Bone marrow (tissue), 2 donors: Measurements from ENCODE around the gene NCK2.

Experiments
- DNase-seq, 2 donors: peaks; one replicate each; lab custom pipeline; 2025; lab: John Stamatoyannopoulos, UW

Gene NCK2

GRCh38 chr2:105792561-105792960 lies 47.8 kb downstream of the NCK2 start:
- no peak for DNase-seq

- no peak for DNase-seq
Observed at GRCh38 chr2:105793196-105793975, 48.7 kb downstream of the NCK2 start.

GRCh38 chr2:105794926-105795574 lies 50.3 kb downstream of the NCK2 start:
- DNase-seq: no peak

- DNase-seq: peak in 1 of 2 donors; percentile 27
Observed at GRCh38 chr2:105795575-105795934, 50.8 kb downstream of the NCK2 start.

GRCh38 chr2:105796131-105796638 lies 51.5 kb downstream of the NCK2 start:
- no peak for DNase-seq

- no peak for DNase-seq
Observed at GRCh38 chr2:105796791-105797190, 52.1 kb downstream of the NCK2 start.

- peak in 1 of 2 donors; percentile 81 for DNase-seq
Observed at GRCh38 chr2:105797298-105797819, 52.6 kb downstream of the NCK2 start.

GRCh38 chr2:105798595-105798994 lies 53.9 kb downstream of the NCK2 start:
- DNase-seq: no peak

GRCh38 chr2:105800036-105800713 lies 55.5 kb downstream of the NCK2 start:
- peak in 1 of 2 donors; percentile 70 for DNase-seq

GRCh38 chr2:105800953-105801635 lies 56.4 kb downstream of the NCK2 start:
- no peak for DNase-seq

- DNase-seq: no peak
Observed at GRCh38 chr2:105801961-105802360, 57.2 kb downstream of the NCK2 start.

GRCh38 chr2:105802587-105802986 lies 57.9 kb downstream of the NCK2 start:
- peak in 1 of 2 donors; percentile 66 for DNase-seq

GRCh38 chr2:105803337-105803736 lies 58.6 kb downstream of the NCK2 start:
- DNase-seq: no peak

GRCh38 chr2:105803773-105804172 lies 59.1 kb downstream of the NCK2 start:
- DNase-seq: no peak

- DNase-seq: no peak
Observed at GRCh38 chr2:105804266-105804665, 59.6 kb downstream of the NCK2 start.

- DNase-seq: no peak
Observed at GRCh38 chr2:105806996-105807395, 62.3 kb downstream of the NCK2 start.

- DNase-seq: no peak
Observed at GRCh38 chr2:105808423-105809096, 63.8 kb downstream of the NCK2 start.

- DNase-seq: no peak
Observed at GRCh38 chr2:105809097-105809473, 64.4 kb downstream of the NCK2 start.

GRCh38 chr2:105809723-105810122 lies 65.0 kb downstream of the NCK2 start:
- DNase-seq: no peak

GRCh38 chr2:105812180-105813044 lies 67.7 kb downstream of the NCK2 start:
- DNase-seq: no peak

GRCh38 chr2:105813045-105813315 lies 68.3 kb downstream of the NCK2 start:
- DNase-seq: no peak
